Neutrophil (primary cell): Measurements from ENCODE around the gene DHH.
"Not testable (repeated sequence)": the region's sequence is repeated elsewhere in the genome, so short reads cannot be mapped to it uniquely, and the experiment has no call there.

ENCODE experiments used
- H3K27ac ChIP-seq: fragments of 200-600 bp; sonication (generic); 2 replicates; pipeline ENCODE4 v1.5.1; 2016; ENCODE audit warnings: mild to moderate bottlenecking, moderate library complexity
- H3K27me3 ChIP-seq: fragments of 200-600 bp; sonication (generic); 2 replicates; pipeline ENCODE4 v1.6.0; 2016; ENCODE audit warnings: mild to moderate bottlenecking
- H3K36me3 ChIP-seq: fragments of 200-600 bp; sonication (generic); 2 replicates; pipeline ENCODE4 v1.5.1; 2017
- H3K4me1 ChIP-seq, 2 experiments: fragments of 200-600 bp in 1 of 2; sonication (generic) in 1 of 2; 1 replicate in 1 of 2; 2 replicates in 1 of 2; pipeline versions ENCODE4 v1.5.1 to v1.6.1; 2013 to 2016; ENCODE audit warnings: low read depth in 1 of 2, low read length in 1 of 2, mild to moderate bottlenecking in 1 of 2, moderate library complexity in 1 of 2; ENCODE audit not compliant: control insufficient read depth in 1 of 2, insufficient read depth in 1 of 2
- H3K4me3 ChIP-seq, 2 experiments: fragments of 200-600 bp in 1 of 2; sonication (generic) in 1 of 2; 1 replicate in 1 of 2; 2 replicates in 1 of 2; pipeline ENCODE4 v1.5.1; 2013 to 2016; ENCODE audit warnings: low read depth in 1 of 2, low read length in 1 of 2, mild to moderate bottlenecking in 1 of 2, moderate library complexity in 1 of 2
- H3K9me3 ChIP-seq: fragments of 200-600 bp; sonication (generic); 2 replicates; pipeline ENCODE4 v1.5.1; 2016
- CTCF ChIP-seq: fragments of 200-600 bp; sonication (generic); IDR thresholded peaks from 2 replicates; pipeline ENCODE4 v1.5.1; 2016; ENCODE audit warnings: antibody characterized with exemption

DHH gene

DNA sequence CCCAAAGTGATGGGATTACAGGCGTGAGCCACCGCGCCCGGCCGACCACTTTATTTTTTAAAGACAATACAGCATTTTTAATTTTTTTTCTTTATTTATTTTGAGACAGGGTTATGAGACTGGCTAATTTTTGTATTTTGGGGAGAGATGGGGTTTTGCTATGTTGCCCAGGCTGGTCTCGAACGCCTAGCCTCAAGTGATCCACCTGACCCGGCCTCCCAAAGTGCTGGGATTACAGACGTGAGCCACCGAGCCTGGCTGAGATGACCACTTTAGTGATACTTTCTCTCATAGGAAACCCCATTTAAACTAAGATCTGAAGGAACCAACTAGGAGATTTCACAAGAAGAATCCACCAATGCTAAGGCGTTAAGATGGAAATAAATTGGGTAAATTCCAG, 23.6 kb downstream of the DHH start:
- H3K9me3 ChIP-seq = no peaks in the 10 kb centered on the region
- H3K27me3 ChIP-seq = peaks cover 4% of the 10 kb centered on the region
- H3K36me3 ChIP-seq = no peaks in the 10 kb centered on the region
- TF ChIP-seq CTCF = no peak
- no peak overlapping the region for H3K4me3 ChIP-seq
- no peak overlapping the region for H3K27ac ChIP-seq
- H3K4me1 ChIP-seq = peaks cover 16 to 17% of the 10 kb centered on the region in 2 experiments

DNA sequence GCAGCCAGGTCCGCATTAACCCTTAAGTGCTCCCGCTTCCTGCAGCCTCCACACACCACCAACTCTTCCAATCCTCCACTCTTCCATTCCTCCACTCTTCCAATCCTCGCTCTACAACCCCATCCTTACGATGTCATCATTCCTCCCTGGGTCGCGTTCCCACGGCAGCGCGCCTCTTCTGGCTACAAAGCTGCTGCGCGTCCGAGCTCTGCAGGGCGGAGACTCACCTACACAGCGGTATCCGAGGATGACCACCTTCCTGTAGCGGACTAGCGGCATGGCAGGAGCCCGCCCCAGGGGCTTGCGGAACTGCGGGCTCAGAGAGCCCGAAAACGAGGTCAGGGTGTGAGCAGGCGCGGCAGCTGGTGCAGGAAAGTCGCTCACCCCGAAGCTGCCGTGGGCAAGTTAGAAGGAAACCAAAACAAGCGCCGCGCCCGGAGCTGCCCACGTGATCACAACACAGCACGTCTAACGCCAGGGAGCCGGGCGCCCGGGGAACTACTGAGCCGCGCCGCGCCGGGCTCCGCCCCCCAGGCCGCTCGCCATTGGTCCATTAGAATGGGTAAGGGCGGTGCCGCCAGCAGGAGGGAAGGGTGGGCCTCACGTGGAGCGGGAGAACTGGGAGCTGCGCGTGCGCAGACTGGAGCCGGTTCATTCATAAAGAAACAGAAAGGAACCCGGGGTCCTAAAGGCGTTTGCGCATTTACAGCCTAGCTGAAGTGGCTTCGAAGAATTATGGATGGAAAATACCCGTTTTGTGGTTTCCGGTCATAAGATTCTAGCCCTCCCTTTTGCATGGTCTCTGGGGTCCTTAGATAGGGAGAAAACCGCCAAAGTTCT, 24.9 kb downstream of the DHH start, which contains the start of gene RHEBL1:
Gene RHEBL1, minus strand, starts transcription at position 473 of the 840 bp plus-strand sequence. Its CDS starts 194 bp downstream, at position 279.
- peak within 1 kb of the TSS; percentile 83 for H3K27ac ChIP-seq
- peak; percentile 46 for TF ChIP-seq CTCF
- no peaks in the 10 kb centered on the region for H3K36me3 ChIP-seq
- peak within 1 kb of the TSS; percentile 77 to 81 for H3K4me3 ChIP-seq
- peaks cover 16 to 17% of the 10 kb centered on the region in 2 experiments for H3K4me1 ChIP-seq
- H3K9me3 ChIP-seq = no peaks in the 10 kb centered on the region
- H3K27me3 ChIP-seq = peaks cover 4% of the 10 kb centered on the region

DNA sequence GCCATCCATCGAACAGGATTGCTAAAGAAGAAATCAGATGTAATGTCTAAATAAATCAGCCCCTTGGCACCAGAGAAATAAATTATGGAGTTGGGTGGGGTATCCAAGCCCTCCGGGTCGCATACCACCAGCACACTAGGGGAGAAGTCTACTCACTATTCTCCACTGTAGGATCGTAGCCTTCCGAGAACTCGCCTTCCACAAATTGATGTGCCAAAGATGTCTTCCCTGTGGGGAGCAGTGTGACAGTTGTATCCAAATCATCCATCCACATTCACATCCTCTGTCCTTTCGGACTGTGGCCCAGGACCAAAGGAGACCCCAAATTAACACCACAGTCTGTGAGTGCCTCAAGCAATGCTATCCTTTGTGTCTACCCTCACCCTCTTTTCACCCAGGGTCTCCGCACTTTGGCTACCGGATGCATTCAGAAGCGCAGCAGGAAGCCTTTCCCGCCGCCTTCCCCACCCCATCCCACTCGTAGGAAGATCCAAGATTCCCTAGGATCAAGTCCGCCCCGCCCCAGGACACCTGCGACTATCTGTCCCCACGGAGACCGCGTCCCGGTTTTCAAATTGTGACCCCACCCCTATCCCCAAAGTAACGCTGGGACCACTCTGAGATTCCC, 25.6 kb downstream of the DHH start:
- peaks cover 17 to 18% of the 10 kb centered on the region in 2 experiments for H3K4me1 ChIP-seq
- TF ChIP-seq CTCF = no peak
- peak overlapping the region; percentile 77 to 81 for H3K4me3 ChIP-seq
- H3K27me3 ChIP-seq = peaks cover 4% of the 10 kb centered on the region
- peak overlapping the region; percentile 83 for H3K27ac ChIP-seq
- no peaks in the 10 kb centered on the region for H3K36me3 ChIP-seq
- H3K9me3 ChIP-seq = no peaks in the 10 kb centered on the region

DNA sequence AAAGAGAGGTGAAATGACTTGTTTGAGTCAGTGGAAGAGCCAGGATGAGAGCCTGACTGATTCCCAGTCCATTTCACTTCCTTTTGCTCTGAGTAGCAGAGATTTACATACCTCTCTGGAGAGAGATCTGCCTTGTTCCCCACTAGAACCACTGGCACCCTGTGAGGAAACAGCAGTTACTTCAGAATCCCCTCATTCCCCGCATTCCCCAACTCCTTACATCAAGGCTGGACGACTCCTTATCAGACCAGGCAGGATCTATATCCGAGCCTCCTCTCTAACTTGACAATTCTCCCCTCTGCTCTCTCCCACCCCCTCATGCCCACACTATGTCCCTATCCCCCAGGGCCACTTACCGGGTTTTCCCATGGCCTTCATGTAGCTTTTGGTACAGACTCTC, 28.5 kb downstream of the DHH start:
- no peak for TF ChIP-seq CTCF
- Histone ChIP-seq H3K27me3 (peaks cover 4% of the 10 kb centered on the region), H3K9me3 (no peaks in the 10 kb centered on the region), H3K27ac (no peak overlapping the region), H3K4me1 (peaks cover 26% of the 10 kb centered on the region in 2 experiments), H3K4me3 (no peak overlapping the region), H3K36me3 (no peaks in the 10 kb centered on the region)

DNA sequence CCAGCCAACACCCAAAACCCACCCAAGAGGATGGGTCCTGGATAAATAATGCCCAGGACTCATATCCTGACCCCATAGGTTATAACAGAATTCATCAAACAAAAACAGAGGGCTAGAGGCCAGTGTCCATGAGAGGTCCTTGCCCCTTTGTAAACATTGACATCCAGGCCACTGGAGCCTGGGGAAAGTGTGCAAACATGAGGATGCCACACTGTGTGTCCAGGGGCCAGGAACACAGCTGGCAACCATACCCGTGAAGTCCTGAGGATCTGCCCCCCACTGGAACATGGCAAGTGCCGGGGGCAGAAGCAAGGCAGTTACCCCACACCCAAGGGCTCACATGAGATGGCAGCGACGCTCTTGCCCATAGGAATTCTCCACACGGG, 29.8 kb downstream of the DHH start:
- TF ChIP-seq CTCF = no peak
- Histone ChIP-seq H3K9me3 (no peaks in the 10 kb centered on the region), H3K36me3 (no peaks in the 10 kb centered on the region), H3K27ac (no peak overlapping the region), H3K4me1 (peaks cover 25 to 26% of the 10 kb centered on the region in 2 experiments), H3K4me3 (no peak overlapping the region), H3K27me3 (peaks cover 4% of the 10 kb centered on the region)

DNA sequence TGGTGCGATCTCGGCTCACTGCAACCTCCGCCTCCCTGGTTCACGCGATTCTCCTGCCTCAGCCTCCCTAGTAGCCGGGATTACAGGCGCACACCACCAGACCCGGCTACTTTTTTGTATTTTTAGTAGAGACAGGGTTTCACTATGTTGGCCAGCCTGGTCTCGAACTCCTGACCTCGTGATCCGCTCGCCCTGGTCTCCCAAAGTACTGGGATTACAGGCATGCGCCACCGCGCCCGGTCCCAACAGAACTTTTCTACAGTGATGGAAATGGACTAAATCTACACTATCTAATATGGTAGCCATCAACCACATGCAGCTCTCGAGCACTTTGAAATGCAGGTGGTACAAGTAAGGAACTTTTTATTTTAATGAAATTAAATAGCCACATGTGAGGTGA, 32.7 kb downstream of the DHH start:
- not testable (repeated sequence) for H3K27ac ChIP-seq, H3K27me3 ChIP-seq, H3K4me3 ChIP-seq, H3K36me3 ChIP-seq, H3K9me3 ChIP-seq
- peaks cover 34 to 39% of the 10 kb centered on the region in 2 experiments for H3K4me1 ChIP-seq
